Fibroblast of skin of right quadriceps (primary cell): ENCODE measurements around the gene SPAG17.
A peak's percentile ranks its signal among the peaks of the same experiment; 100 is the strongest.

ENCODE experiments used
- DNase-seq: peaks from one replicate; pipeline ENCODE4 v3.0.0-alpha.2; 2013

SPAG17 gene

GRCh38 chr1:118159569-118159968, 25.5 kb downstream of the SPAG17 start:
- peak; percentile 68 for DNase-seq

GRCh38 chr1:118158924-118159323, 26.1 kb downstream of the SPAG17 start:
- DNase-seq, result peak; percentile 96

GRCh38 chr1:118157506-118157905, 27.5 kb downstream of the SPAG17 start:
- no peak for DNase-seq

GRCh38 chr1:118155106-118155505, 29.9 kb downstream of the SPAG17 start:
- DNase-seq, result no peak

GRCh38 chr1:118154220-118154619, 30.8 kb downstream of the SPAG17 start:
- DNase-seq, result peak; percentile 52

- peak; percentile 63 for DNase-seq
Measured at GRCh38 chr1:118151312-118151937, 33.6 kb downstream of the SPAG17 start.

GRCh38 chr1:118149799-118150198, 35.2 kb downstream of the SPAG17 start:
- no peak for DNase-seq

- DNase-seq, result peak; percentile 63
Measured at GRCh38 chr1:118148034-118148433, 37.0 kb downstream of the SPAG17 start.

GRCh38 chr1:118147522-118147921, 37.5 kb downstream of the SPAG17 start:
- peak; percentile 92 for DNase-seq

GRCh38 chr1:118145721-118146120, 39.3 kb downstream of the SPAG17 start:
- peak; percentile 37 for DNase-seq

- peak; percentile 29 for DNase-seq
Measured at GRCh38 chr1:118144684-118145083, 40.3 kb downstream of the SPAG17 start.

- peak; percentile 25 for DNase-seq
Measured at GRCh38 chr1:118143831-118144230, 41.2 kb downstream of the SPAG17 start.

GRCh38 chr1:118143121-118143520, 41.9 kb downstream of the SPAG17 start:
- peak; percentile 64 for DNase-seq

- DNase-seq, result no peak
Measured at GRCh38 chr1:118142546-118142945, 42.5 kb downstream of the SPAG17 start.

GRCh38 chr1:118137900-118138299, 47.1 kb downstream of the SPAG17 start:
- no peak for DNase-seq

- peak; percentile 93 for DNase-seq
Measured at GRCh38 chr1:118136187-118136941, 48.7 kb downstream of the SPAG17 start.

- no peak for DNase-seq
Measured at GRCh38 chr1:118132000-118132399, 53.0 kb downstream of the SPAG17 start.

GRCh38 chr1:118128761-118129160, 56.3 kb downstream of the SPAG17 start:
- no peak for DNase-seq

GRCh38 chr1:118124064-118124463, 61.0 kb downstream of the SPAG17 start:
- no peak for DNase-seq

- peak; percentile 54 for DNase-seq
Measured at GRCh38 chr1:118123116-118123839, 61.8 kb downstream of the SPAG17 start.

- peak; percentile 72 for DNase-seq
Measured at GRCh38 chr1:118122234-118123004, 62.6 kb downstream of the SPAG17 start.

GRCh38 chr1:118118873-118119463, 66.1 kb downstream of the SPAG17 start:
- DNase-seq, result no peak

- no peak for DNase-seq
Measured at GRCh38 chr1:118118469-118118868, 66.6 kb downstream of the SPAG17 start.
